OCI-LY1 (cell line): ENCODE results near the gene FAT3.

Experiments used
- CTCF ChIP-seq: fragments of 200-600 bp; sonication (generic), shearing (Covaris generic); IDR thresholded peaks from 2 replicates; pipeline ENCODE4 v1.5.1; 2017; ENCODE audit warnings: mild to moderate bottlenecking, antibody characterized with exemption, low read length, moderate library complexity, mixed read lengths
- EZH2 ChIP-seq: fragments of 200-600 bp; sonication (generic), shearing (Covaris generic); IDR thresholded peaks from 2 replicates; pipeline ENCODE4 v1.8.0; 2017; ENCODE audit warnings: borderline replicate concordance, mixed run types, mild to moderate bottlenecking, antibody characterized with exemption, low read length, moderate library complexity, mixed read lengths

GRCh38 chr11:92225125-92225567 lies 528 bp downstream of the FAT3 start:
- TF ChIP-seq CTCF: no peak
- TF ChIP-seq EZH2: no peak
